Measurements from ENCODE around the gene DHX34.

DNA sequence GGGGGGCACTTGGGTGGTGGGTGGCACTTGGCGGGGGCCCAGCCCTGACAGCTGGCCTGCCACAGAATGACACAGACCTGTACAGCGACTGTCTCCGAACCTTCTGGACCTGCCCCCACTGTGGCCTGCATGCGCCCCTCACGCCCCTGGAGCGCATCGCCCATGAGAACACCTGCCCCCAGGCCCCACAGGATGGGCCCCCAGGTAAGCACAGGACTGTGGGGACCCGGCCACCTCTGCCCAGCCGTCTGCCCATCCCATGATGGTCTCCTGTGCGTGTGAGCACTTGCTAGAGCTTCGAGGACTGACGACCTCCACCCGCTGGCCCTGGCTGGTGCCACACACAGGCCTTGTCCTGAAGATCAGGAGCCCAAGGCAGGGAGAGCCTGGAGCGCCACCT, 32.0 kb downstream of the DHX34 start:
- TF ChIP-seq, protein P1, sequence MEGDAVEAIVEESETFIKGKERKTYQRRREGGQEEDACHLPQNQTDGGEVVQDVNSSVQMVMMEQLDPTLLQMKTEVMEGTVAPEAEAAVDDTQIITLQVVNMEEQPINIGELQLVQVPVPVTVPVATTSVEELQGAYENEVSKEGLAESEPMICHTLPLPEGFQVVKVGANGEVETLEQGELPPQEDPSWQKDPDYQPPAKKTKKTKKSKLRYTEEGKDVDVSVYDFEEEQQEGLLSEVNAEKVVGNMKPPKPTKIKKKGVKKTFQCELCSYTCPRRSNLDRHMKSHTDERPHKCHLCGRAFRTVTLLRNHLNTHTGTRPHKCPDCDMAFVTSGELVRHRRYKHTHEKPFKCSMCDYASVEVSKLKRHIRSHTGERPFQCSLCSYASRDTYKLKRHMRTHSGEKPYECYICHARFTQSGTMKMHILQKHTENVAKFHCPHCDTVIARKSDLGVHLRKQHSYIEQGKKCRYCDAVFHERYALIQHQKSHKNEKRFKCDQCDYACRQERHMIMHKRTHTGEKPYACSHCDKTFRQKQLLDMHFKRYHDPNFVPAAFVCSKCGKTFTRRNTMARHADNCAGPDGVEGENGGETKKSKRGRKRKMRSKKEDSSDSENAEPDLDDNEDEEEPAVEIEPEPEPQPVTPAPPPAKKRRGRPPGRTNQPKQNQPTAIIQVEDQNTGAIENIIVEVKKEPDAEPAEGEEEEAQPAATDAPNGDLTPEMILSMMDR (IDR thresholded peaks at IDR 0.05; ENCODE audit: insufficient read depth, low read depth, low read length) = no peak
- TF ChIP-seq EZH2 (IDR thresholded peaks at IDR 0.05; ENCODE audit: insufficient read depth, low read length) = no peak
